ENCODE results near the gene SEC22C.
"Not testable (repeated sequence)": the region's sequence is repeated elsewhere in the genome, so short reads cannot be mapped to it uniquely, and the experiment has no call there.

Gene SEC22C

GRCh38 chr3:42581709-42582473 lies at the start of gene SEC22C:
Gene SEC22C, minus strand, starts transcription at chr3:42581967. Its CDS starts 12,921 bp downstream, at chr3:42569046.
- Histone ChIP-seq H3K27ac (peak within 1 kb of the TSS; percentile 44 to 96 (median 85)), H3K4me3 (peak within 1 kb of the TSS; percentile 63 to 94 (median 76))

GRCh38 chr3:42613462-42613861 lies 31.7 kb upstream of the SEC22C start:
- peak overlapping the region in 1 of 21 experiments; percentile 14 for H3K27ac ChIP-seq

GRCh38 chr3:42612928-42613327 lies 31.2 kb upstream of the SEC22C start:
- peak overlapping the region in 1 of 21 experiments; percentile 14 for H3K27ac ChIP-seq

More at GRCh38 chr3:42613462-42613861, 31.7 kb upstream of the SEC22C start:
- no peak overlapping the region for H3K4me3 ChIP-seq

GRCh38 chr3:42612217-42612616 lies 30.4 kb upstream of the SEC22C start:
- no peak overlapping the region for H3K4me3 ChIP-seq
- peak overlapping the region in 4 of 21 experiments; percentile 8 to 52 (median 13) for H3K27ac ChIP-seq

More at GRCh38 chr3:42612928-42613327, 31.2 kb upstream of the SEC22C start:
- H3K4me3 ChIP-seq = no peak overlapping the region

GRCh38 chr3:42610976-42611375 lies 29.2 kb upstream of the SEC22C start:
- peak overlapping the region in 5 of 21 experiments; percentile 6 to 72 (median 18) for H3K27ac ChIP-seq
- H3K4me3 ChIP-seq = no peak overlapping the region

GRCh38 chr3:42608581-42608980 lies 26.8 kb upstream of the SEC22C start:
- no peak overlapping the region for H3K4me3 ChIP-seq
- peak overlapping the region in 1 of 21 experiments; percentile 40 for H3K27ac ChIP-seq

GRCh38 chr3:42605546-42606173 lies 23.9 kb upstream of the SEC22C start:
- H3K27ac ChIP-seq = peak overlapping the region in 1 of 21 experiments; percentile 28
- H3K4me3 ChIP-seq = no peak overlapping the region

- no peak overlapping the region for H3K4me3 ChIP-seq
- peak overlapping the region in 1 of 21 experiments; percentile 9 for H3K27ac ChIP-seq
Observed at GRCh38 chr3:42602961-42603360, 21.2 kb upstream of the SEC22C start.

- H3K27ac ChIP-seq = peak overlapping the region in 14 of 21 experiments; percentile 91 to 98 (median 95)
- H3K4me3 ChIP-seq = peak overlapping the region in 6 of 7 experiments; percentile 64 to 85 (median 80)
Observed at GRCh38 chr3:42601896-42602581, 20.3 kb upstream of the SEC22C start.

- peak overlapping the region; percentile 80 to 98 (median 95) for H3K27ac ChIP-seq
- H3K4me3 ChIP-seq = peak overlapping the region; percentile 64 to 96 (median 83)
Observed at GRCh38 chr3:42600958-42601675, 19.4 kb upstream of the SEC22C start.

- Histone ChIP-seq H3K27ac (peak within 1 kb of the TSS; percentile 80 to 98 (median 95)), H3K4me3 (peak within 1 kb of the TSS; percentile 64 to 96 (median 83))
Observed at GRCh38 chr3:42600111-42600957, 18.6 kb upstream of the SEC22C start, which contains the start of gene NKTR. Gene NKTR, plus strand, starts transcription at chr3:42600686. Its CDS starts 321 bp downstream, at chr3:42601007.

- not testable (repeated sequence) for H3K4me3 ChIP-seq, H3K27ac ChIP-seq
Observed at GRCh38 chr3:42597098-42597497, 15.3 kb upstream of the SEC22C start.

GRCh38 chr3:42595682-42596081 lies 13.9 kb upstream of the SEC22C start:
- Histone ChIP-seq H3K4me3 (no peak overlapping the region), H3K27ac (no peak overlapping the region)

GRCh38 chr3:42593635-42594034 lies 11.9 kb upstream of the SEC22C start:
- no peak overlapping the region for H3K27ac ChIP-seq
- H3K4me3 ChIP-seq = no peak overlapping the region

- H3K4me3 ChIP-seq = peak overlapping the region in 5 of 7 experiments; percentile 63 to 75 (median 73)
- H3K27ac ChIP-seq = peak overlapping the region in 14 of 21 experiments; percentile 61 to 93 (median 84)
Observed at GRCh38 chr3:42591811-42592210, 10.0 kb upstream of the SEC22C start.

- H3K27ac ChIP-seq = peak overlapping the region; percentile 39 to 93 (median 83)
Observed at GRCh38 chr3:42590989-42591756, 9.4 kb upstream of the SEC22C start.

GRCh38 chr3:42589382-42590109 lies 7.8 kb upstream of the SEC22C start:
- peak overlapping the region; percentile 57 to 75 (median 73) for H3K4me3 ChIP-seq

More at GRCh38 chr3:42590989-42591756, 9.4 kb upstream of the SEC22C start:
- peak overlapping the region; percentile 57 to 75 (median 73) for H3K4me3 ChIP-seq

More at GRCh38 chr3:42589382-42590109, 7.8 kb upstream of the SEC22C start:
- peak overlapping the region in 19 of 21 experiments; percentile 53 to 93 (median 82) for H3K27ac ChIP-seq

Data from skin epidermis (tissue), 12 donors.